Fibroblast of gingiva (primary cell): ENCODE data around the gene MAP2K4.
A peak's percentile ranks its signal among the peaks of the same experiment; 100 is the strongest.

Experiments
- DNase-seq: peaks from one replicate; pipeline ENCODE4 v3.0.0-alpha.2; 2011; ENCODE audit warnings: low read depth

Gene MAP2K4

DNA sequence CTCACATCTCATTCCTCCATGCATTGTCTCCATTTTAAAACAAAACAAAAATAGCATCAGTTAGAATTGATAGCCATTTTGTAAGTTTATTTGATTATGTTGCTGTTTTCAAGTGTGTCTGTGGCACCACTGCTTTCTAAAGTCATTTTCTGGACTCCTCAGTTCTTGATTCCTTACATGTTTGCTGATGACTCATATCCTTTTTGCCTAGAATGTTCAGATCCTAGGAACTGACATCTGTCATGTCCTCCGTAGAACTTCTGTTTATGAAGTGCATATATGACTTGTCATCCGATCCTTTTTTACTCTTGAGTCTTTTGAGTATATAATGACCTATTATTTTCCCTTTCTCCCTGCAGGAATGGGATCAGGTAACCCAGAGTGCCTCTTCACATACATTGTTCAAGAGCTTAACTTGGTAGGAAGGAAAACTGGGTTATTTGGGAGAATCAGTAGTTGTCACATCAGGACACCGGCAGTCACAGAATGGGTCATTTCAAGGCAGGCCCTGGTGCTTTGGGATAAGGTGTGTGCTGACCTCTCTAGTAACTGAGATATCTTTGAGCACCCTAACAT lies 69.2 kb downstream of the MAP2K4 start:
- DNase-seq, result peak; percentile 14

- DNase-seq, result no peak
Observed at GRCh38 chr17:12094336-12094735, 73.7 kb downstream of the MAP2K4 start.

DNA sequence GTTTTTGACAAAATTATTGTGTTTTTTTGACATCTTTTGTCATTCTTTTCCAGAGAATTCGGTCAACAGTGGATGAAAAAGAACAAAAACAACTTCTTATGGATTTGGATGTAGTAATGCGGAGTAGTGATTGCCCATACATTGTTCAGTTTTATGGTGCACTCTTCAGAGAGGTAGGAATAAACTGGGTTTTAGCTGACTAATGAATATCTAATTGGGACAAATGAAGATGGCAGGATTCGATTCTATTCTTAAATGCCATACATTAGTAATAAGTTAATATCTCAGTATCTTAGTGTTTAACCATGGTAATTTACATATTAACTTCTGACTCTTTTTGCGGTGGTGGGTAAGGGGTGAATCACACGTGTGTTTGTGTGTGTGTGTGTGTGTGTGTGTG lies 74.8 kb downstream of the MAP2K4 start:
- no peak for DNase-seq

DNA sequence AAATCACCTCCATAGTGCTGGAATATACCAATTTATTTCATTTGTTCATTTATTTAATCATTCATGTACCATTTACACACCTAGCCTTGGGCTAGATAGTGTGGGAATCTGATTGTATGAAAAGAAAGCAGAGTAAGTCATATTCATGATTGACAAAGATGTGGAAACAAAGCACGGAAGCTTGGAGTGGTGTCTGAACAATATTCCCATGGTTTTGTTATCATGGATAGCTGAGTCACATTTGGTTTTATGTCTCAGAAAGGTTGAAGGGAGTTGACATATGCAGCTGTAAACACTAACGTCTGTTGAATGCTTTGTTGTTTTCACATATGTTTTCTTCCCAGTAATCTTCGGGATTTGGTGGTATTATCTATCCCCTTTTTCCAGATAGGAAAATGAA lies 76.6 kb downstream of the MAP2K4 start:
- DNase-seq, result no peak

- no peak for DNase-seq
Observed at GRCh38 chr17:12098568-12098967, 77.9 kb downstream of the MAP2K4 start.

GRCh38 chr17:12099412-12099811 lies 78.7 kb downstream of the MAP2K4 start:
- DNase-seq, result no peak

- DNase-seq, result peak; percentile 5
Observed at GRCh38 chr17:12104831-12105230, 84.2 kb downstream of the MAP2K4 start.

- no peak for DNase-seq
Observed at GRCh38 chr17:12107905-12108304, 87.2 kb downstream of the MAP2K4 start.

DNA sequence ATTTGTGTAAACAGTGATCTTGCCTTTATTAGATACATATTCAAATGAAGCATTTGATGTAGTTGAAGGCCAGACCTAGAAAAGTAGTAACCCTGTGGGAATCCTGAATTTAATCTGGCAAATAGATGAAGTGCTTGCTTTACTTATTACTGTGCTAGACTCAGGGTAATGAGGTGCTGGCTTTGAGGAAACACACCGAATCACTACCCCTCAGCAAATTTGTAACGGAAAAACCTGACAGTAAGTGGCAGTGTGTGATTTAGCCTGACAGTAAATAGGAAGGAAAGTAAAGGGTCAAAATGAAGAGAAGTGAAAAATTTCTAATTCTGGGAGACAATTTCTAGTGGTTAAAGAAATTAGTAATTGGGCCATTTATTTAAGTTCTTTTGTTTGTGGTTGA lies 90.2 kb downstream of the MAP2K4 start:
- no peak for DNase-seq

GRCh38 chr17:12113156-12113555 lies 92.5 kb downstream of the MAP2K4 start:
- DNase-seq, result no peak

- peak; percentile 6 for DNase-seq
Observed at GRCh38 chr17:12114686-12115418, 94.2 kb downstream of the MAP2K4 start.

DNA sequence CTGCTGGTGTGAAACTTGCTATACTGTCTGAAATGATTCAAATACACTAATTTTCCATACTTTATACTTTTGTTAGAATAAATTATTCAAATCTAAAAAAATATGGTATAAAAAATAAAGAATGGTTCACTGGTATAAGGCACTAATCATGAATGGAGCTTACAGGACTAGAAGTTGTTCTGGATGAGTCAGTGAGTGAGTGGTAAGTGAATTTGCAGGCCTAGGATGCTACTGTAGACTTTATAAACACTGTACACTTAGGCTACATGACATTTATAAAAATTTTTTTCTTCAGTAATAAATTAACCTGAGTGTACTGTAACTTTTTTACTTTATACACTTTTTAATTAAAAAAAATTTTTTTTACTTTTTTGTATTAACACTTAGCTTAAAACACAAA lies 95.5 kb downstream of the MAP2K4 start:
- no peak for DNase-seq

- DNase-seq, result no peak
Observed at GRCh38 chr17:12118617-12119016, 97.9 kb downstream of the MAP2K4 start.

DNA sequence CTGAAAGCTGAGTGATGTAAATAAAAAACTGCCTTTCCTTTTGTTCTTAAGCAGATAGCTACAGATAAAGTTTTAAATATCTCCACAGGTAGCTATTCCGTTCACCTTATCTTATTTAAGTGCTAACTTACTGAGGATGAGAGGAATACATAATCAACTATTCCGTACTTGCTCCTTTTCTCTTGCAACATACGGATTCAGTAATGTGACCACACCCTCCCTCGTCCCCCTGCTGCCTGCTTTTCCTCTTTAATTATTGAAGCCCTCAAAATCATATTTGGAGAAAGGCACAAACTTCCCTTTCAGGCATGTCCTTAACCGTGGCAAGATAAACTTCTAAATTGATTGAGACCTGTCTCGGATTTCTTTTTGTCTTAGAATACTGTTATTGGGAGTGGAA lies 101.4 kb downstream of the MAP2K4 start:
- no peak for DNase-seq

DNA sequence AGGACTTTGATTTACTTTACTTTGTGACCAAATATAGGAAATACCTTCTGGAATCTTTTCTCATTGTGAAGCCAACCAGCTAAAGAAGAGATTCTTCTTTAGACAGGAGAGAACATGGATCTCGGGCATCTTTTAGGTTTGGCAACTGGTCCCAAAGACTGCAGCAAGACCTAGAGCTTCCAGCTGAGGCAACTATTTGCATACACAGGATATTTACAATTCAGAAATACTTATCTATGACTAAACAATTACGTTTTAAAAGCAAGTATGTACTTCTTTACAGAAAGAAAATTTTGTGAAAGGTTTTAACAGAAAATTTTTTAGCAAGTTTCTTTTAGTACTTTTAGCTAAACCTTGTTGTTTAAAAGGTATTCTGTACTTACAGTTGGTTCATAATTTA lies 106.5 kb downstream of the MAP2K4 start:
- no peak for DNase-seq

DNA sequence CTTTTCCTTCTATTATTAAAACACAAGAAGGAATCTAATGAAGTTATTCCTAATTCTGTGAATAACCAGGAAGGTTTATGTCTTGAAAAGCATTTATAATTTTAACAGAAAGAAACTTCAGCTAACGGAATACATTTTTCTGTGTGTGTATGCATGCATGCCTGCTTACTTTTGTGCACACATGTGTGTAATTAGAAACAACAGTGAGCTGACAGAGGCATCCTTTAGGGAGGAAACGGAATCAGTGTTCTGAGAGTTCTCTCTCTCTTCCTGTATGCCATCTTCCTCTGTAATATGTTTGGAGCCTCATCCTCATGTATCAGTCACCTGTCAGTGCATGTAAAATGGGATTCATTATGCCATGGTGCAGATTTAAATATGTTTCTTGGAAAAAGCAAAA lies 107.0 kb downstream of the MAP2K4 start:
- DNase-seq, result no peak

- no peak for DNase-seq
Observed at GRCh38 chr17:12128946-12129345, 108.3 kb downstream of the MAP2K4 start.

DNA sequence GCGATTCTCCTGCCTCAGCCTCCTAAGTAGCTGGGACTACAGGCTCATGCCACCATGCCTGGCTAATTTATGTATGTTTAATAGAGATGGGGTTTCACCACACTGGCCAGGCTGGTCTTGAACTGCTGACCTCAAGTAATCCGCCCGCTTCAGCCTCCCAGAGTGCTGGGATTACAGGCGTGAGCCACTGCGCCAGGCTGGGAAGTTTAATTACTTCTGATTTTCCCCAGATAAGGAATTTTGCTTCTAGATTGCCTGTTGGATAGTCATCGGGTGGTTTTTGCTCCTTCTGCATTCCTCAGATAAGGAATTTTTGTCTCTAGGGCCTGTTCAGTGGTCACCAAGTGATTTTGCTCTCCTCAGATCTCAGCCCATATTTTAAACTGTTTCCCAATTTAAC lies 112.5 kb downstream of the MAP2K4 start:
- no peak for DNase-seq

GRCh38 chr17:12134101-12134500 lies 113.4 kb downstream of the MAP2K4 start:
- no peak for DNase-seq

GRCh38 chr17:12134587-12134986 lies 113.9 kb downstream of the MAP2K4 start:
- no peak for DNase-seq

DNA sequence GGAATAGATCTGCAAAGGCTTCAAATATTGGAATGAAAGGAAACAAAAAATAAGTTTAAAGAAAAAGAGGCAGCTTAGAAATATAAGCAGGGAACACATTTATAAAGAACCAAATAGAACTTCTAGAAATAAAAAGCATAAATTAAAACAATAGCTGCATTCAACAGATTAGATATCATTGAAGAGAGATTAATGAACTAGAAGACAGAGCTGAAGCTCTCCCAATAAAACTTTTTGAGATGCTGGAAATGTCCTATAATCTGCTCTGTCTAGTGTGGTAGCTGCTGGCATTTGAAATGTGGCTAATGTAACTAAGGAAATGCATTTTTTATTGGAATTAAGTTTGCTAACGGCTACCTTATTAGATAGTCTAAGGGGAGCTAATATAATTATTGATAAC lies 115.6 kb downstream of the MAP2K4 start:
- no peak for DNase-seq

DNA sequence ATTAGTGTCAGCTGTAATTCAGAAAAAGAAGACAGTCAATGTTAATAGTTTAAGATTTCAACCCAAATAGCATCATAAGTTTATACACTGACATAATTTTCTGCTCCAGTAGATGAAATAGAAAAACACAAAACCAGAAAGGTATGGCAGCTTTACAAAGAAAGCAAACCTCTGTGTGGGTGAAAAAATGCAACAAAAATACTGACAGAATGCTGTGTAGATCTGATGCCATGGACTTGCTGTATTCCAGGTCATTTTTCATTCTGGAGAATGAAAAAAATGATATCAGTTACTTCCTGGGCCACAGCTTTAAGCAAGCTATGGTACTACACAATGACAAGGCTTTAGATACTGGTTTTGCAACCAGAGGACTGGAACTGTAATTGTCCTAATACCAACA lies 116.0 kb downstream of the MAP2K4 start:
- no peak for DNase-seq

GRCh38 chr17:12137859-12138258 lies 117.2 kb downstream of the MAP2K4 start:
- DNase-seq, result no peak

DNA sequence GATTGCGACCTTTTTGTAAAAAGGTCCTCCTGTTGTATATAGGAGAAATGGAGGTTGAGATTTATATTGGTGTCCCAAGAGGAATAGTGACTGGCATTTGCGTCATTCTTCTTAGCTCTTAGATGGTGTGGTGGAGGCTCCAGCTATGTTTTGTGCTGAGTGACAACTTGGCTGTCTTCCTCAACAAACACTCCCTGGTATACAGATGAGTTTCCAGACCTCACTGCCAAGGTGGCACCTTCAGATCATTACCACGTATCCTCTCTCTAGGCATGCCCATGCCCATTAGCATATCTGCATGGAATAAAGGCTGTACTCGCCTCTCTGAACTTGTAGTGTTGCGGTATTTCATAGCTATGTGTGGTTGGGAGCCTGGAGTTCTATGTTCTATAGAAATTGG lies 120.0 kb downstream of the MAP2K4 start:
- no peak for DNase-seq
